Progenitor cell of endocrine pancreas (in vitro differentiated cells): ENCODE measurements around the gene IQCK. TPM values are rescaled to one million over a fixed set of nuclear protein-coding genes. Genes with fewer than 3 reads are reported as not detected.
A peak's percentile ranks its signal among the peaks of the same experiment; 100 is the strongest.

Experiments used
- DNase-seq: peaks from one replicate; pipeline ENCODE4 v3.0.0; 2021; ENCODE audit warnings: low spot score; ENCODE audit not compliant: unreplicated experiment
- H3K27ac Mint-ChIP-seq: 2 replicates; pipeline ENCODE4 v1.8.0; 2021; ENCODE audit warnings: mild to moderate bottlenecking, moderate library complexity, mixed read lengths
- H3K27me3 Mint-ChIP-seq: 2 replicates; pipeline ENCODE4 v1.8.0; 2021; ENCODE audit warnings: mixed read lengths
- H3K36me3 Mint-ChIP-seq: 2 replicates; pipeline ENCODE4 v1.8.0; 2022; ENCODE audit warnings: mixed read lengths; ENCODE audit not compliant: insufficient read depth
- H3K4me1 Mint-ChIP-seq: 2 replicates; pipeline ENCODE4 v1.8.0; 2021; ENCODE audit warnings: low read depth, mixed read lengths
- H3K4me3 Mint-ChIP-seq: 2 replicates; pipeline ENCODE4 v1.8.0; 2021; ENCODE audit warnings: low read depth, mild to moderate bottlenecking, moderate library complexity, mixed read lengths
- H3K9me3 Mint-ChIP-seq: 2 replicates; pipeline ENCODE4 v1.8.0; 2021; ENCODE audit warnings: low read depth, mixed read lengths
- CTCF ChIP-seq: fragments of 200-600 bp; sonication (generic); IDR thresholded peaks from one replicate; pipeline ENCODE4 v1.5.0; 2021; ENCODE audit warnings: antibody characterized with exemption, mild to moderate bottlenecking; ENCODE audit not compliant: unreplicated experiment
- total RNA-seq: library from RNA; stranded (reverse); gene quantifications from 2 replicates; pipeline ENCODE4 v1.2.1, GENCODE V29; 2021

IQCK gene
- total RNA-seq, 1 donor from 2014 or later, result 33.2 TPM

GRCh38 chr16:19805459-19806162 lies 87.5 kb downstream of the IQCK start:
- Mint-ChIP-seq H3K36me3 (peaks cover 15% of the 10 kb centered on the region), H3K4me3 (no peak overlapping the region), H3K27me3 (no peaks in the 10 kb centered on the region), H3K9me3 (peaks cover 12% of the 10 kb centered on the region), H3K4me1 (peaks cover 11% of the 10 kb centered on the region), H3K27ac (no peak overlapping the region)
- DNase-seq, result no peak
- no peak for TF ChIP-seq CTCF

DNA sequence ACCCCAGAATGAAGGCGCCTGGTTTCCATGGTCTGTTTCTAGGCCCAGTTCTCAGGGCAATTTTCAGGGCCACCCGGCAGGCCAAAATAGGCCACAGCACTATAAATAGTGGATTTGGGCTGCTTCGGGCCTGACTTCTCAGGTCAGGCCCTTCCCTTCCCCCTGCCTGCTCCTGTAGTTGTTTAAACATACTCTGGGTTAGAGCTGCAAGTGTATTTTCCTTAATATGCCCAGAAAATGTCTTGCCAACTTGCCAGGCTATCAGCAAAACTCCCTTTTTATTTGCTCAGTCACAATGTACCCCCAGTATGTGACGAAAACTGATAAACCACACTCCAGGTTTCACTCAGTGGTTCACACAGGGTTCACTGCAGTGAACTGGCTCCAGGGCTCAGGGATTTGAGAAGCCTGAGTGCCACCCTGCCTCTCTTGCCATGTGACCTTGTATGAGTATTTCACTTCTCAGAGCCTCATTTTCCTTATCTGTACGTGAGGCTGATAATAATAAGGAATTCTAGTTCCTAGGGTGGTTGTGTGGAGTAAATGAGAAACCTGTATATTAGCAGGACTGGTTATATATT lies 90.1 kb downstream of the IQCK start:
- Mint-ChIP-seq H3K27me3 (no peaks in the 10 kb centered on the region), H3K36me3 (peaks cover 20% of the 10 kb centered on the region), H3K4me3 (no peak overlapping the region), H3K9me3 (peaks cover 19% of the 10 kb centered on the region), H3K4me1 (peaks cover 16% of the 10 kb centered on the region), H3K27ac (peak overlapping the region; percentile 89)
- no peak for TF ChIP-seq CTCF
- no peak for DNase-seq

DNA sequence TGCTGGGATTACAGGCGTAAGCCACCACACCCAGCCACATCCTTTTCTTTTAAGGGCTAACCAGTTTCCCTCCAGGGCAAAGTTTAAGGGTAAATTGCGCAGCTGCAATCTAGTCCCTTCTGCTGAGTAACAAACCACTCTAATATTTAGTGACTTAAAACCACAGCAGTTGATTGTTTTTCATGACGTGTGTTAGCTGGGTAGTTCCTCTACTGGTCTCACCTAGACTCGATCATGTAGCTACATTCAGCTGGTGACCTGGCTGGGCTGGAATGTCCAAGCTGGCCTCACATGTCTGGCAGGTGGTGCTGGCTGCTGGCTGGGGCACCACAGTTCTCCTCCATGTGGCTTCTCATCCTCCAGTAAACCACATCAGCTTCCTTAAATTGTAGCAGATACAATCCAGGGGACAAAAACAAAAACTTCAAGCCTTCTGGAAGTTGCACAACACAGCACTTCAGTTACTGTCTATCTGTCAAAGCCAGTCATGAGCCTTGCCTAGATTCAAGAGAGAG lies 91.1 kb downstream of the IQCK start:
- TF ChIP-seq CTCF, result no peak
- peaks cover 23% of the 10 kb centered on the region for H3K9me3 Mint-ChIP-seq
- no peak for DNase-seq
- H3K4me1 Mint-ChIP-seq, result peaks cover 16% of the 10 kb centered on the region
- H3K4me3 Mint-ChIP-seq, result no peak overlapping the region
- H3K36me3 Mint-ChIP-seq, result peaks cover 23% of the 10 kb centered on the region
- H3K27me3 Mint-ChIP-seq, result no peaks in the 10 kb centered on the region
- no peak overlapping the region for H3K27ac Mint-ChIP-seq

DNA sequence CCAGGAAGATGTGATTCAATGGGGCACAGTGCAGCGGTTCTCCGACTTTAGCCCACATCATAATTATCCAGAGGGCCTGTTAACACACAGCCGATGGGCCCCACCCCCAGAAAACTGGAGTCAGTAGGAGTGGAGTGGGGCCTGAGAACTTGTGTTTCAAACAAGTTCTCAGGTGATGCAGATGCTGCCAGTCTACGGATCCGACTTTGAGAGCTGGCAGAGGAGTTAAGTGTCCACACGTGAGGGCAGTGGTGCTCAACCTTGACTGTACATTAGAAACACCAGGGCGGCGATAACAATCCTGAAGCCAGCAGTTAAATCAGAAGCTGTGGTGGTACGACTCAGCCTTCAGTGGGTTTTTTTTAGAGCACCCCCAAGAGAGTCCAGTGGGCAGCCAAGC lies 91.6 kb downstream of the IQCK start:
- H3K27me3 Mint-ChIP-seq, result no peaks in the 10 kb centered on the region
- no peak overlapping the region for H3K4me3 Mint-ChIP-seq
- H3K27ac Mint-ChIP-seq, result no peak overlapping the region
- H3K36me3 Mint-ChIP-seq, result peaks cover 24% of the 10 kb centered on the region
- peaks cover 23% of the 10 kb centered on the region for H3K9me3 Mint-ChIP-seq
- peaks cover 16% of the 10 kb centered on the region for H3K4me1 Mint-ChIP-seq
- TF ChIP-seq CTCF, result no peak
- DNase-seq, result no peak

DNA sequence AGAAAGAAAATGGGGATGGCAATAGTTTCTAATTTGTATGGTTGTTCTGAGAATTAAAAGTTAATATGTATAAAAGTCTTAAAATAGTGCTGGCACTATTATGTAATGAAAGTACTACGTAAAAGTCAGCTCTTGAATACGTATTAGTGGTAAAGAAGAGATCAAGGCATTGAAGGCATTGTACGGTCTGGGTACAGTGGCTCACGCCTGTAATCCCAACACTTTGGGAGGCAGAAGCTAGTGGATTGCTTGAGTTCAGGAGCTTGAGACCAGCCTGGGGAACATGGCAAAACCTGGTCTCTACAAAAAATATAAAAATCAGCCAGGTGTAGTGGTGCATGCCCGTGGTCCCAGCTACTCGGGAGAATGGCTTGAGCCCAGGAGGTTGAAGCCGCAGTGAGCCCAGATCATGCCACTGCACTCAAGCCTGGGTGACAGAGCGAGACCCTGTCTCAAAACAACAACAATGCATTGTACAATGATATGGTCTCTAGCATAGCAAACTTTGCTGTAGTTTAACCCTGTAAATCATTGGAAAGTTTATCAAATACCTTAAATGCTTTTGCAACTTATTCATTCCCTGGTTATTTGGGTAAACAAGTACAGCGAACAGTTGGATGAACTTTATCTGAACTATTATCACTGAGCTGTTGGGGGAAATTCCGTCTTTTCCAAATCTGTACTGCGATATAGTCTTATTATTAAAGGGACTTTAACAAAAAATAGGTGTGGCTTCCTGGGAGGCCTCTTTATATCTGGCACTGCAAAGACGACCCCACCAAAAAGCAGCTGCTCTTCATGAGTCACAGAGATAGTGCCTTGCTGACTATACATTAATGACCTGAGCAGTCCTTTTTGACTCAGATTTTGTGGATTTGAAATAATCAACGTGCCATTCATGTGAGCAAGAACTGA lies 93.0 kb downstream of the IQCK start:
- H3K27ac Mint-ChIP-seq, result peak overlapping the region; percentile 15
- peaks cover 11% of the 10 kb centered on the region for H3K9me3 Mint-ChIP-seq
- H3K4me1 Mint-ChIP-seq, result peaks cover 16% of the 10 kb centered on the region
- no peaks in the 10 kb centered on the region for H3K27me3 Mint-ChIP-seq
- DNase-seq, result no peak
- no peak overlapping the region for H3K4me3 Mint-ChIP-seq
- no peak for TF ChIP-seq CTCF
- H3K36me3 Mint-ChIP-seq, result peaks cover 12% of the 10 kb centered on the region
